ENCODE data around the gene ZFYVE9.

DNA sequence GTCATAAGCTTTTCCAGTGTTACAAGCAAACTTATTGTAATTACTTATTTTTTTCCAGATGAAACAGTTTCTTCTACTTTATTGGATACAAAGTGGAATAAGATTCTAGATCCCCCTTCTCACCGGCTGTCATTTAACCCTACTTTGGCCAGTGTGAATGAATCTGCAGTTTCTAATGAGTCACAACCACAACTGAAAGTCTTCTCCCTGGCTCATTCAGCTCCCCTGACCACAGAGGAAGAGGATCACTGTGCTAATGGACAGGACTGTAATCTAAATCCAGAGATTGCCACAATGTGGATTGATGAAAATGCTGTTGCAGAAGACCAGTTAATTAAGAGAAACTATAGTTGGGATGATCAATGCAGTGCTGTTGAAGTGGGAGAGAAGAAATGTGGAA, 95.5 kb downstream of the ZFYVE9 start:
- TF ChIP-seq, protein P1, sequence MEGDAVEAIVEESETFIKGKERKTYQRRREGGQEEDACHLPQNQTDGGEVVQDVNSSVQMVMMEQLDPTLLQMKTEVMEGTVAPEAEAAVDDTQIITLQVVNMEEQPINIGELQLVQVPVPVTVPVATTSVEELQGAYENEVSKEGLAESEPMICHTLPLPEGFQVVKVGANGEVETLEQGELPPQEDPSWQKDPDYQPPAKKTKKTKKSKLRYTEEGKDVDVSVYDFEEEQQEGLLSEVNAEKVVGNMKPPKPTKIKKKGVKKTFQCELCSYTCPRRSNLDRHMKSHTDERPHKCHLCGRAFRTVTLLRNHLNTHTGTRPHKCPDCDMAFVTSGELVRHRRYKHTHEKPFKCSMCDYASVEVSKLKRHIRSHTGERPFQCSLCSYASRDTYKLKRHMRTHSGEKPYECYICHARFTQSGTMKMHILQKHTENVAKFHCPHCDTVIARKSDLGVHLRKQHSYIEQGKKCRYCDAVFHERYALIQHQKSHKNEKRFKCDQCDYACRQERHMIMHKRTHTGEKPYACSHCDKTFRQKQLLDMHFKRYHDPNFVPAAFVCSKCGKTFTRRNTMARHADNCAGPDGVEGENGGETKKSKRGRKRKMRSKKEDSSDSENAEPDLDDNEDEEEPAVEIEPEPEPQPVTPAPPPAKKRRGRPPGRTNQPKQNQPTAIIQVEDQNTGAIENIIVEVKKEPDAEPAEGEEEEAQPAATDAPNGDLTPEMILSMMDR (IDR thresholded peaks at IDR 0.05 in 4 of 5, conservative IDR thresholded peaks at IDR 0.05 in 1 of 5): no peak
- no peak for TF ChIP-seq POLR2A (IDR thresholded peaks at IDR 0.05)

Measured in gastrocnemius medialis (tissue), 4 donors.